ENCODE measurements around the gene GKAP1. TPM values are rescaled to one million over a fixed set of nuclear protein-coding genes. Genes with fewer than 3 reads are reported as not detected.

GKAP1 gene
- total and polyA plus RNA-seq, 2 donors (not counting 3 experiments of a cell fraction or from before 2014, with no cell fraction given), result 1.3 to 2.5 TPM

GRCh38 chr9:83800236-83801033, 17.1 kb downstream of the GKAP1 start:
- DNase-seq (ENCODE audit: low read depth, low spot score) (no peak), FAIRE-seq (no peak)
- no TSS peak for BruUV-seq (replicated peaks)
- Histone ChIP-seq H3K4me1 (ENCODE audit: control insufficient read depth, extremely low read depth, insufficient read depth, low read length) (no peaks in the 10 kb centered on the region), H3K4me3 (replicated peaks in 1 of 3; ENCODE audit: insufficient read depth in 1 of 3, low read depth in 1 of 3, low read length in 3 of 3) (no peak overlapping the region), H4K20me1 (replicated peaks; ENCODE audit: control insufficient read depth, extremely low read depth, insufficient read depth, low read length) (no peaks in the 10 kb centered on the region), H3K9ac (replicated peaks; ENCODE audit: extremely low read depth, insufficient read depth, low read length) (no peak overlapping the region), H3K27me3 (ENCODE audit: control insufficient read depth in 2 of 2, insufficient read depth in 2 of 2, low read length in 2 of 2) (no peaks in the 10 kb centered on the region), H3K9me3 (replicated peaks; ENCODE audit: control insufficient read depth, insufficient read depth, low read length) (no peaks in the 10 kb centered on the region), H3K9me1 (replicated peaks; ENCODE audit: control insufficient read depth, extremely low read depth, insufficient read depth, low read length) (no peaks in the 10 kb centered on the region), H3K79me2 (ENCODE audit: control insufficient read depth, insufficient read depth, low read length) (no peaks in the 10 kb centered on the region), H3K36me3 (ENCODE audit: control insufficient read depth in 2 of 2, extremely low read depth in 1 of 2, insufficient read depth in 2 of 2, low read length in 2 of 2) (no peaks in the 10 kb centered on the region), H2AFZ (ENCODE audit: low read depth, low read length) (no peak overlapping the region), H3K4me2 (ENCODE audit: insufficient read depth, low read length) (no peak overlapping the region), H3K27ac (ENCODE audit: insufficient read depth, low read depth, low read length) (no peak overlapping the region)
- ChIA-PET CTCF (no interaction called here), POLR2A (no interaction called here)
- dilution Hi-C loops (cut with MboI; ENCODE audit: extremely low pct_ligation_motif_present, low sequenced_read_pairs), result no loop called here
- TF ChIP-seq POLR2A (IDR thresholded peaks at IDR 0.05; ENCODE audit: low read depth, low read length), result no peak
- TF ChIP-seq JUN (IDR thresholded peaks at IDR 0.05; ENCODE audit: borderline replicate concordance, insufficient read depth, insufficient read length, low read depth), result no peak
- TF ChIP-seq EZH2 (IDR thresholded peaks at IDR 0.05; ENCODE audit: borderline replicate concordance, low read depth, low read length, severe bottlenecking), result no peak
- TF ChIP-seq MAX (IDR thresholded peaks at IDR 0.05; ENCODE audit: insufficient read depth, insufficient read length), result no peak
- no peak for TF ChIP-seq MYC (IDR thresholded peaks at IDR 0.05; ENCODE audit: low read depth, low read length)
- no peak for TF ChIP-seq POLR2AphosphoS5 (IDR thresholded peaks at IDR 0.05; ENCODE audit: insufficient read depth, low read depth, low read length)
- TF ChIP-seq FOS (IDR thresholded peaks at IDR 0.05; ENCODE audit: borderline replicate concordance, insufficient read depth, low read length), result no peak
- no peak for TF ChIP-seq GATA2 (IDR thresholded peaks at IDR 0.05; ENCODE audit: insufficient read depth, insufficient read length, low read depth, low read length)
- TF ChIP-seq CTCF (IDR thresholded peaks at IDR 0.05; ENCODE audit: extremely low read depth in 1 of 2, insufficient read depth in 1 of 2, low read depth in 1 of 2, low read length in 2 of 2), result no peak
- intact Hi-C loops (cut with micrococcal nuclease), result no loop called here
